CD14-positive monocyte (primary cell): ENCODE measurements around the gene VTI1B. TPM values are rescaled to one million over a fixed set of nuclear protein-coding genes. Genes with fewer than 3 reads are reported as not detected.

ENCODE experiments used
- DNase-seq, 3 donors: peaks; one replicate each; pipeline ENCODE4 v3.0.0-alpha.2; 2011 to 2022
- H2AFZ ChIP-seq: 2 replicates; pipeline ENCODE4 v1.6.0; 2012; ENCODE audit warnings: mild to moderate bottlenecking, low read depth, low read length, inconsistent platforms; ENCODE audit not compliant: insufficient read depth, poor library complexity, severe bottlenecking
- H3K27ac ChIP-seq, 2 donors: 1 replicate in 1 of 2; 2 replicates in 1 of 2; pipeline ENCODE4 v1.5.1; 2012 to 2013; ENCODE audit warnings: low read length in 2 of 2, control low read depth in 1 of 2, inconsistent platforms in 1 of 2, low read depth in 1 of 2, mild to moderate bottlenecking in 1 of 2
- H3K27me3 ChIP-seq, 2 donors: one replicate each; pipeline versions ENCODE4 v1.6.0 to v1.6.1; 2011 to 2013; ENCODE audit warnings: low read length in 2 of 2; ENCODE audit not compliant: control insufficient read depth in 2 of 2, insufficient read depth in 2 of 2
- H3K36me3 ChIP-seq, 2 donors: replicated peaks in 1 of 2; 1 replicate in 1 of 2; 2 replicates in 1 of 2; pipeline versions ENCODE4 v1.5.1 to v1.6.1; 2012 to 2013; ENCODE audit warnings: low read length in 2 of 2, control low read depth in 1 of 2, inconsistent platforms in 1 of 2, mild to moderate bottlenecking in 1 of 2; ENCODE audit not compliant: insufficient read depth in 2 of 2, control insufficient read depth in 1 of 2
- H3K4me1 ChIP-seq, 2 donors: 1 replicate in 1 of 2; 2 replicates in 1 of 2; pipeline versions ENCODE4 v1.5.1 to v1.6.1; 2012 to 2013; ENCODE audit warnings: low read length in 2 of 2, control low read depth in 1 of 2, inconsistent platforms in 1 of 2, mild to moderate bottlenecking in 1 of 2, moderate library complexity in 1 of 2; ENCODE audit not compliant: insufficient read depth in 2 of 2, control insufficient read depth in 1 of 2
- H3K4me2 ChIP-seq: replicated peaks from 2 replicates; pipeline ENCODE3; 2012; ENCODE audit warnings: low read length, moderate library complexity, mild to moderate bottlenecking; ENCODE audit not compliant: poor library complexity, severe bottlenecking; ENCODE audit errors: extremely low read depth
- H3K4me3 ChIP-seq, 3 experiments: fragments of 200-600 bp in 1 of 3; sonication (generic) in 1 of 3; replicated peaks in 1 of 3; 1 replicate in 2 of 3; 2 replicates in 1 of 3; pipeline ENCODE4 v1.5.1; 2011 to 2013; ENCODE audit warnings: low read length in 3 of 3, mild to moderate bottlenecking in 3 of 3, control low read depth in 2 of 3, low read depth in 2 of 3, inconsistent platforms in 1 of 3, moderate library complexity in 1 of 3
- H3K79me2 ChIP-seq: 2 replicates; pipeline ENCODE4 v1.6.0; 2012; ENCODE audit warnings: mild to moderate bottlenecking, control low read depth, inconsistent platforms, low read length, moderate library complexity; ENCODE audit not compliant: insufficient read depth
- H3K9ac ChIP-seq: 2 replicates; pipeline ENCODE4 v1.6.0; 2017; ENCODE audit warnings: low read length, mild to moderate bottlenecking; ENCODE audit not compliant: insufficient read depth, poor library complexity, severe bottlenecking
- H3K9me3 ChIP-seq, 2 donors: replicated peaks in 1 of 2; 1 replicate in 1 of 2; 2 replicates in 1 of 2; pipeline versions ENCODE4 v1.5.1 to v1.6.1; 2012 to 2013; ENCODE audit warnings: low read length in 2 of 2, control low read depth in 1 of 2; ENCODE audit not compliant: control insufficient read depth in 1 of 2, insufficient read depth in 1 of 2
- H4K20me1 ChIP-seq: 2 replicates; pipeline ENCODE4 v1.6.0; 2012; ENCODE audit warnings: mild to moderate bottlenecking, low read length, control low read depth, moderate library complexity; ENCODE audit not compliant: insufficient read depth
- H3K27ac Mint-ChIP-seq, 7 donors: one replicate each; pipeline ENCODE4 v1.8.0; 2020; ENCODE audit warnings: mild to moderate bottlenecking in 7 of 7, mixed read lengths in 7 of 7, moderate library complexity in 6 of 7, inconsistent platforms in 2 of 7
- H3K27me3 Mint-ChIP-seq, 3 donors: one replicate each; pipeline ENCODE4 v1.8.0; 2021 to 2022; ENCODE audit warnings: low read depth in 3 of 3, mild to moderate bottlenecking in 3 of 3, mixed read lengths in 3 of 3, moderate library complexity in 3 of 3, inconsistent platforms in 1 of 3
- H3K36me3 Mint-ChIP-seq, 2 donors: one replicate each; pipeline ENCODE4 v1.8.0; 2020; ENCODE audit warnings: mixed read lengths in 2 of 2, inconsistent platforms in 1 of 2, mild to moderate bottlenecking in 1 of 2
- H3K4me1 Mint-ChIP-seq: one replicate; pipeline ENCODE4 v1.8.0; 2020; ENCODE audit warnings: mild to moderate bottlenecking, mixed read lengths
- H3K4me3 Mint-ChIP-seq, 2 donors: one replicate each; pipeline ENCODE4 v1.8.0; 2020; ENCODE audit warnings: mild to moderate bottlenecking in 2 of 2, mixed read lengths in 2 of 2, moderate library complexity in 1 of 2
- H3K9me3 Mint-ChIP-seq, 7 donors: one replicate each; pipeline ENCODE4 v1.8.0; 2020 to 2022; ENCODE audit warnings: mixed read lengths in 7 of 7, mild to moderate bottlenecking in 6 of 7, moderate library complexity in 6 of 7, inconsistent platforms in 2 of 7
- CTCF ChIP-seq: fragments of 200-600 bp; IDR thresholded peaks from one replicate; pipeline ENCODE4 v1.8.0; 2022; ENCODE audit warnings: antibody characterized with exemption, mild to moderate bottlenecking
- WGBS: methylation state at CpG from one replicate; pipeline ENCODE4 v1.1.5; 2013; ENCODE audit warnings: missing lambda C conversion rate; ENCODE audit not compliant: insufficient coverage; 5-methylcytosine and 5-hydroxymethylcytosine counted together
- intact Hi-C, 2 donors: fragments of 100-400 bp; cut with micrococcal nuclease; formaldehyde crosslinking; loops; one replicate each; pipeline versions ENCODE4 v1.15.0 to v1.15.1; 2023
- polyA plus RNA-seq, 3 donors: library from polyadenylated mRNA; depleted of rRNA in 1 of 3; unstranded in 2 of 3; stranded (reverse) in 1 of 3; fragments of 300-500 nt in 2 of 3; fragments of >200 nt in 1 of 3; fragmentation: Illumina TruSeq in 2 of 3; gene quantifications; 1 replicate in 2 of 3; 2 replicates in 1 of 3; pipeline ENCODE4 v1.2.3, GENCODE V29; 2012 to 2021

Gene VTI1B
- polyA plus RNA-seq, 3 donors, result 31.3 to 84.7 (median 84.5) TPM

GRCh38 chr14:67609642-67610310 is 64.7 kb downstream of the VTI1B start:
- no peak overlapping the region for H3K4me3 ChIP-seq
- H3K79me2 ChIP-seq, result no peaks in the 10 kb centered on the region
- DNase-seq, result no peak
- H3K27me3 Mint-ChIP-seq, result peaks cover 3 to 6% (median 4%) of the 10 kb centered on the region in 3 donors
- H3K27me3 ChIP-seq, result no peaks in the 10 kb centered on the region
- H3K27ac ChIP-seq, result no peak overlapping the region
- H4K20me1 ChIP-seq, result no peaks in the 10 kb centered on the region
- H3K9me3 Mint-ChIP-seq, result no peaks in the 10 kb centered on the region
- no peaks in the 10 kb centered on the region for H3K9me3 ChIP-seq
- H3K4me2 ChIP-seq, result no peak overlapping the region
- H3K27ac Mint-ChIP-seq, result no peak overlapping the region
- H3K4me1 ChIP-seq, result no peaks in the 10 kb centered on the region
- H2AFZ ChIP-seq, result no peak overlapping the region
- no peaks in the 10 kb centered on the region for H3K4me1 Mint-ChIP-seq
- no peak overlapping the region for H3K4me3 Mint-ChIP-seq
- H3K36me3 Mint-ChIP-seq, result no peaks in the 10 kb centered on the region
- TF ChIP-seq CTCF, result no peak
- H3K36me3 ChIP-seq, result no peaks in the 10 kb centered on the region
- 100% methylated on average over 1 of the region's 10 CpGs for WGBS
- no peak overlapping the region for H3K9ac ChIP-seq
- intact Hi-C loops, result loop anchor here in 1 of 2 donors (10.0 kb wide), 1 partner anchor 65 kb away; the partner anchor contains the start of gene VTI1B

GRCh38 chr14:67607646-67608045 is 66.8 kb downstream of the VTI1B start:
- intact Hi-C loops, result no loop called here
- H3K4me3 ChIP-seq, result no peak overlapping the region
- no peaks in the 10 kb centered on the region for H3K4me1 ChIP-seq
- Mint-ChIP-seq H3K27ac (no peak overlapping the region), H3K36me3 (no peaks in the 10 kb centered on the region), H3K4me1 (no peaks in the 10 kb centered on the region), H3K27me3 (peaks cover 4 to 8% (median 5%) of the 10 kb centered on the region in 3 donors), H3K9me3 (no peaks in the 10 kb centered on the region), H3K4me3 (no peak overlapping the region)
- H3K9ac ChIP-seq, result no peak overlapping the region
- H3K79me2 ChIP-seq, result no peaks in the 10 kb centered on the region
- no peak for TF ChIP-seq CTCF
- DNase-seq, result no peak
- no peak overlapping the region for H3K27ac ChIP-seq
- H3K4me2 ChIP-seq, result no peak overlapping the region
- H3K27me3 ChIP-seq, result no peaks in the 10 kb centered on the region
- WGBS, result 100% methylated on average over 1 of the region's 5 CpGs
- H3K36me3 ChIP-seq, result no peaks in the 10 kb centered on the region
- H2AFZ ChIP-seq, result no peak overlapping the region
- no peaks in the 10 kb centered on the region for H4K20me1 ChIP-seq
- no peaks in the 10 kb centered on the region for H3K9me3 ChIP-seq
